GM23248 (cell line): ENCODE results near the gene CARD11.

Source experiments
- EZH2 ChIP-seq: fragments of 200-600 bp; sonication (generic); IDR thresholded peaks from 2 replicates; pipeline ENCODE4 v1.6.1; 2018; ENCODE audit warnings: antibody characterized with exemption, mild to moderate bottlenecking; ENCODE audit not compliant: insufficient read depth, poor library complexity, severe bottlenecking
- EZH2phosphoT487 ChIP-seq: fragments of 200-600 bp; sonication (generic); IDR thresholded peaks from 2 replicates; pipeline ENCODE4 v1.6.1; 2018; ENCODE audit warnings: antibody characterized with exemption, moderate library complexity, mild to moderate bottlenecking, low read depth; ENCODE audit not compliant: insufficient read depth

DNA sequence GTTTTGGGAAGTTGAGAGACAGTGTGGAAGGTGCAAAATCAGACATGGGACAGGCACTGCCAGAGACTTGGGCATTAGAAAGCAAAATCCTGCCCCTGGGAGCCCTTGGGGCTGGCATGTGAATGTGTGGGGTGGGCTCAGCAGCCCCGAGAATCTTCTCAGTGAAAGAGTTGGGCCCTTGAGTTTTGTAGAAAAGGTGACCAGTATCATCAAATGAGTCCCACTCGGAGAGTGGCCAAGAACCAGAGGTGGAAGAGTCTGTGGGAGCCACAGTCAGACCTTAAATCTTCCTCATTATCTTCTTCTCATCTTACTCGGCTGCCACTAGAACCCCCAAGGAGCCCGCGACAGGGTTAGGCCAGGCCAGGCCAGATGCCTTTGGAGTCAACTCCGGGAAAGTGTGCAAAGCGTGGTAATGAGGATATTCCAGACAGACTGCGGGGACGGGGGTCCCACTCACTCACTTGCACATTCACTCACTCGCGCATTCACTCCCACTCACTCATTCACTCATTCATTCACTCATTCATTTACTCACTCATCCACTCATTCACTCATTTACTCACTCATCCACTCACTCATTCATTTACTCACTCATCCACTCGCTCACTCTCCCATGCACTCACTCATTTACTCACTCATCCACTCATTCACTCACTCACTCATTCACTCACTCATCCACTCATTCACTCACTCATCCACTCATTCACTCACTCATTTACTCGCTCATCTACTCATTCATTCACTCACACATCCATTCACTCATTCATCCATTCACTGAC, 74.9 kb downstream of the CARD11 start:
- TF ChIP-seq EZH2: no peak
- TF ChIP-seq EZH2phosphoT487: no peak
